ENCODE results near the gene TCF7L2. TPM values are rescaled to one million over a fixed set of nuclear protein-coding genes. Genes with fewer than 3 reads are reported as not detected.
A peak's percentile ranks its signal among the peaks of the same experiment; 100 is the strongest.

Gene TCF7L2
- total RNA-seq, 1 donor from 2014 or later, result 44.4 TPM

- intact Hi-C loops (cut with DNase I), result no loop called here
- Histone ChIP-seq H3K9me3 (no peaks in the 10 kb centered on the region), H3K36me3 (no peaks in the 10 kb centered on the region), H3K4me3 (no peak overlapping the region), H3K27ac (no peak overlapping the region), H3K27me3 (no peaks in the 10 kb centered on the region), H3K4me1 (peaks cover 78% of the 10 kb centered on the region)
- DNase-seq (ENCODE audit: extremely low spot score in 2 of 2), result no peak
- TF ChIP-seq CTCF (IDR thresholded peaks at IDR 0.05) (no peak), POLR2AphosphoS5 (IDR thresholded peaks at IDR 0.05; ENCODE audit: insufficient read depth in 1 of 2, low read depth in 1 of 2) (no peak), POLR2A (IDR thresholded peaks at IDR 0.05) (no peak)
Measured at GRCh38 chr10:113055458-113055857, 105.4 kb downstream of the TCF7L2 start.

- Histone ChIP-seq H3K27ac (no peak overlapping the region), H3K4me1 (peaks cover 78% of the 10 kb centered on the region)
- intact Hi-C loops (cut with DNase I), result no loop called here
Measured at GRCh38 chr10:113056030-113056429, 106.0 kb downstream of the TCF7L2 start.

GRCh38 chr10:113056441-113057021 lies 106.5 kb downstream of the TCF7L2 start:
- Histone ChIP-seq H3K36me3 (no peaks in the 10 kb centered on the region), H3K27ac (peak overlapping the region; percentile 34), H3K9me3 (no peaks in the 10 kb centered on the region), H3K27me3 (no peaks in the 10 kb centered on the region), H3K4me1 (peaks cover 76% of the 10 kb centered on the region), H3K4me3 (no peak overlapping the region)
- DNase-seq (ENCODE audit: extremely low spot score in 2 of 2), result no peak
- TF ChIP-seq POLR2A (IDR thresholded peaks at IDR 0.05) (no peak), POLR2AphosphoS5 (IDR thresholded peaks at IDR 0.05; ENCODE audit: insufficient read depth in 1 of 2, low read depth in 1 of 2) (no peak), CTCF (IDR thresholded peaks at IDR 0.05) (no peak)
- intact Hi-C loops (cut with DNase I), result no loop called here

More at GRCh38 chr10:113056030-113056429, 106.0 kb downstream of the TCF7L2 start:
- Histone ChIP-seq H3K27me3 (no peaks in the 10 kb centered on the region), H3K9me3 (no peaks in the 10 kb centered on the region), H3K4me3 (no peak overlapping the region), H3K36me3 (no peaks in the 10 kb centered on the region)
- no peak for DNase-seq (ENCODE audit: extremely low spot score in 2 of 2)
- TF ChIP-seq CTCF (IDR thresholded peaks at IDR 0.05) (no peak), POLR2A (IDR thresholded peaks at IDR 0.05) (no peak), POLR2AphosphoS5 (IDR thresholded peaks at IDR 0.05; ENCODE audit: insufficient read depth in 1 of 2, low read depth in 1 of 2) (no peak)

GRCh38 chr10:113057948-113058522 lies 108.0 kb downstream of the TCF7L2 start:
- Histone ChIP-seq H3K27me3 (no peaks in the 10 kb centered on the region), H3K27ac (peak overlapping the region; percentile 34), H3K9me3 (no peaks in the 10 kb centered on the region), H3K4me1 (peaks cover 80% of the 10 kb centered on the region), H3K36me3 (no peaks in the 10 kb centered on the region), H3K4me3 (no peak overlapping the region)
- TF ChIP-seq POLR2AphosphoS5 (IDR thresholded peaks at IDR 0.05; ENCODE audit: insufficient read depth in 1 of 2, low read depth in 1 of 2), result no peak
- intact Hi-C loops (cut with DNase I), result no loop called here
- DNase-seq (ENCODE audit: extremely low spot score in 2 of 2), result no peak

- Histone ChIP-seq H3K4me3 (peak overlapping the region; percentile 6 to 30), H3K27ac (peak overlapping the region; percentile 34), H3K36me3 (no peaks in the 10 kb centered on the region), H3K4me1 (peaks cover 80% of the 10 kb centered on the region), H3K27me3 (no peaks in the 10 kb centered on the region), H3K9me3 (no peaks in the 10 kb centered on the region)
- TF ChIP-seq CTCF (IDR thresholded peaks at IDR 0.05), result no peak
- TF ChIP-seq POLR2A (IDR thresholded peaks at IDR 0.05), result no peak
- TF ChIP-seq POLR2AphosphoS5 (IDR thresholded peaks at IDR 0.05; ENCODE audit: insufficient read depth in 1 of 2, low read depth in 1 of 2), result no peak
- intact Hi-C loops (cut with DNase I), result no loop called here
- DNase-seq (ENCODE audit: extremely low spot score in 2 of 2), result no peak
Measured at GRCh38 chr10:113058523-113059370, 108.7 kb downstream of the TCF7L2 start.
